NCI-H1930 (cell line): ENCODE results near the gene DHX9.
"Not testable (repeated sequence)": the region's sequence is repeated elsewhere in the genome, so short reads cannot be mapped to it uniquely, and the experiment has no call there.

Experiments
- DNase-seq, 2 experiments: peaks; one replicate each; lab custom pipeline; 2025; lab: John Stamatoyannopoulos, UW

DHX9 gene

GRCh38 chr1:182889997-182890396 lies 50.9 kb downstream of the DHX9 start:
- no peak for DNase-seq

GRCh38 chr1:182890927-182891610 lies 51.9 kb downstream of the DHX9 start:
- no peak for DNase-seq

- no peak for DNase-seq
Observed at GRCh38 chr1:182897696-182898095, 58.5 kb downstream of the DHX9 start.

GRCh38 chr1:182901946-182902345 lies 62.8 kb downstream of the DHX9 start:
- DNase-seq: not testable (repeated sequence)

- DNase-seq: no peak
Observed at GRCh38 chr1:182905321-182905720, 66.2 kb downstream of the DHX9 start.

GRCh38 chr1:182909578-182909977 lies 70.4 kb downstream of the DHX9 start:
- no peak for DNase-seq

- DNase-seq: no peak
Observed at GRCh38 chr1:182910143-182910542, 71.0 kb downstream of the DHX9 start.

- no peak for DNase-seq
Observed at GRCh38 chr1:182913401-182913800, 74.3 kb downstream of the DHX9 start.

- DNase-seq: no peak
Observed at GRCh38 chr1:182917378-182917777, 78.2 kb downstream of the DHX9 start.

GRCh38 chr1:182925661-182926060 lies 86.5 kb downstream of the DHX9 start:
- no peak for DNase-seq

- no peak for DNase-seq
Observed at GRCh38 chr1:182927693-182928433, 88.7 kb downstream of the DHX9 start.

GRCh38 chr1:182930985-182931384 lies 91.8 kb downstream of the DHX9 start:
- DNase-seq: no peak

GRCh38 chr1:182935716-182936115 lies 96.6 kb downstream of the DHX9 start:
- no peak for DNase-seq
